ENCODE measurements around the gene PLEKHA3. TPM values are rescaled to one million over a fixed set of nuclear protein-coding genes. Genes with fewer than 3 reads are reported as not detected.

PLEKHA3 gene
- total and polyA plus RNA-seq, 10 of the 15 experiments (the other 5 are each of a cell fraction or from before 2014, with no cell fraction given): 1.4 to 21.1 (median 7.4) TPM

- POLR2A ChIA-PET: no interaction called here
- Histone ChIP-seq H3K9me3 (replicated peaks; ENCODE audit: control insufficient read depth, insufficient read depth, low read length) (no peaks in the 10 kb centered on the region), H3K4me2 (ENCODE audit: control insufficient read depth, insufficient read depth) (no peak overlapping the region), H3K36me3 (ENCODE audit: control insufficient read depth in 2 of 2, insufficient read depth in 2 of 2, low read length in 1 of 2) (peaks cover 3 to 11% of the 10 kb centered on the region in 2 experiments), H3K27ac (ENCODE audit: control insufficient read depth, insufficient read depth) (no peak overlapping the region), H3K79me2 (ENCODE audit: control insufficient read depth, insufficient read depth, low read length) (no peaks in the 10 kb centered on the region), H3K9ac (ENCODE audit: control insufficient read depth, insufficient read depth, low read length) (no peak overlapping the region), H3K4me3 (no peak overlapping the region), H2AFZ (ENCODE audit: control insufficient read depth, low read depth, low read length) (no peak overlapping the region), H3K27me3 (replicated peaks in 1 of 2; ENCODE audit: control insufficient read depth in 2 of 2, insufficient read depth in 2 of 2, low read length in 1 of 2) (no peaks in the 10 kb centered on the region), H3K4me1 (ENCODE audit: control insufficient read depth, insufficient read depth, low read length) (no peaks in the 10 kb centered on the region), H4K20me1 (ENCODE audit: control insufficient read depth, insufficient read depth) (no peaks in the 10 kb centered on the region)
- 0% methylated on average over 2 of the region's 2 CpGs for WGBS (ENCODE audit: insufficient coverage, insufficient replicate concordance, low lambda C conversion rate, missing lambda C conversion rate)
- in situ Hi-C loops (cut with MboI) (no loop called here), intact Hi-C loops (cut with micrococcal nuclease; ENCODE audit: unreplicated experiment) (no loop called here)
- RAD21 ChIA-PET (ENCODE audit: unreplicated experiment): interaction anchor here (0.9 kb wide), 1 partner anchor 30 kb away, joined by 3 read pairs; no protein-coding TSS in a partner anchor
- DNase-seq (ENCODE audit: low read depth, low spot score) (no peak), ATAC-seq (peak; percentile 70), FAIRE-seq (no peak)
- CTCF ChIA-PET: interaction anchor here (1.8 kb wide), 1 partner anchor 22 kb away, joined by 4 read pairs; no protein-coding TSS in a partner anchor
- BruUV-seq (replicated peaks): TSS peak; percentile 4
- TF ChIP-seq ZNF622 (IDR thresholded peaks at IDR 0.05) (no peak), BCLAF1 (IDR thresholded peaks at IDR 0.05) (no peak), GATAD2B (conservative IDR thresholded peaks at IDR 0.05; ENCODE audit: low read depth) (no peak), ZSCAN29 (IDR thresholded peaks at IDR 0.05) (no peak), JUNB (IDR thresholded peaks at IDR 0.05) (peak; percentile 29; the same call in 1 of the 2 replicates), POLR2AphosphoS5 (IDR thresholded peaks at IDR 0.05; ENCODE audit: low read length) (no peak), CUX1 (IDR thresholded peaks at IDR 0.05; ENCODE audit: insufficient replicate concordance, low read depth, low read length) (no peak)
- SMC1A ChIA-PET (ENCODE audit: uncharacterized antibody, unreplicated experiment): interaction anchor here (1.3 kb wide), 1 partner anchor 19 kb away, joined by 3 read pairs; no protein-coding TSS in a partner anchor
These were observed 70.1 kb downstream of the PLEKHA3 start for GRCh38 chr2:178550352-178550751.

Data from GM12878 (cell line).